HG03439 (cell line): ENCODE measurements around the gene TRAF1.

Experiments used
- ATAC-seq: cut with Tn5 transposase; IDR thresholded peaks from one replicate; pipeline ENCODE4 v1.9.1; 2021; ENCODE audit warnings: mild to moderate bottlenecking, moderate library complexity; ENCODE audit not compliant: unreplicated experiment

TRAF1 gene

DNA sequence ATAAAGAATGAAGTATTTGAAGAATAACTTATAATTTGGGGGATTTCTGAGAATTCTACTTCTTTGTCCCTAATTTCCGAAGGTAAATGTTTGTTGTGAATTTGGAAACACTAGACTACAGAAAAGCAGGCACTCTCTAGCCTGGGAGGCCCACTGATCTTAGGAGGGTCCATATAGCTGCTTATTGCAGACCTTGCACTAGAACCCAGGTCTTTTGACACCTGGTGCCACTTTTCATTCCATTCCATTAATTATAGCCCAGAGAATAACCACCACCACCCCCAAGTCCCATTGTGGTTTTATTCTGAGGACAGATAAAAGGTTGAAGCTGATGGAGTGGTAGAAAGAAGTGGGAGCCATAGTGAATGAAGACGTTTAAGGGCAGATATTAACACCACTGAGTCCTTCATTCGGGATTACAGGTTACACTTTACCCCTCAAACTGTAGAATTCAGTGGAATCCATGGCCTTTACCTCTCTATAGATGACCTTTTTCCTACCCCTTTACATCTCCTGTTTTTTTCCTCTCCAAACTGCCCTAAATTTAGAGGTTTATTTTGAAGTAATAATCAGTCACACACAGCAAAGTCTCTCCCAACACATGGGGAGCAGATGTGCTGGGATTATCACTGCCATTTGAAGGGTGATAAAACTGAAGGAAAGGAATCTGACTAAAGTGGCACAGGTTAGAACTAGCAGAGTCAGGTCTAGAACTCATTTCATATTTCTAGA lies 71.8 kb downstream of the TRAF1 start:
- ATAC-seq = no peak

DNA sequence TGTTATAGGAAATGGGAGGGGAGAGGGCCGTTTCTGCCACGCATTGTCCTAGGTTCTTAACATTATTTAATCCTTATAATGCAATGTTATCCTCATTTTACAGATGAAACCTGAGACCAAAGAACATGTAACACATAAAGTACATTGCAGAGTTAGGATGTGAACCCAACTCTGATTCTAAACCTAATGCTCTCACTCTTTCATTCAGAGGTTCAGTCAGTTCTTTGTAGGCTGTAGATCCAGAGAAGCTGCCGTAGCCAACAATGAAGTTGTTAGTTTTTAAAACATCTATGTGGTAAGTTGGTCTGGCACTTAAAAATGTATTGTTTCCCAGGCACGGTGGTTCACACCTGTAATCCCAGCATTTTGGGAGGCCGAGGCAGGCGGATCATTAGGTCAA lies 73.4 kb downstream of the TRAF1 start:
- no peak for ATAC-seq
